Endothelial cell (in vitro differentiated cells): Measurements from ENCODE around the gene PPP1R1A. TPM values are rescaled to one million over a fixed set of nuclear protein-coding genes. Genes with fewer than 3 reads are reported as not detected.

Source experiments
- DNase-seq: peaks from one replicate; pipeline ENCODE4 v3.0.0; 2021; ENCODE audit warnings: low spot score
- H3K27ac Mint-ChIP-seq: one replicate; pipeline ENCODE4 v1.8.0; 2021; ENCODE audit warnings: mixed read lengths, inconsistent platforms; ENCODE audit not compliant: unreplicated experiment
- H3K27me3 Mint-ChIP-seq: one replicate; pipeline ENCODE4 v1.8.0; 2021; ENCODE audit warnings: mild to moderate bottlenecking, moderate library complexity, mixed read lengths, inconsistent platforms; ENCODE audit not compliant: unreplicated experiment
- H3K36me3 Mint-ChIP-seq: one replicate; pipeline ENCODE4 v1.8.0; 2021; ENCODE audit warnings: mild to moderate bottlenecking, low read depth, mixed read lengths, inconsistent platforms; ENCODE audit not compliant: unreplicated experiment
- H3K4me1 Mint-ChIP-seq: one replicate; pipeline ENCODE4 v1.8.0; 2021; ENCODE audit warnings: mild to moderate bottlenecking, mixed read lengths, inconsistent platforms; ENCODE audit not compliant: unreplicated experiment
- H3K4me3 Mint-ChIP-seq: one replicate; pipeline ENCODE4 v1.8.0; 2021; ENCODE audit warnings: mild to moderate bottlenecking, mixed read lengths, inconsistent platforms; ENCODE audit not compliant: unreplicated experiment
- H3K9me3 Mint-ChIP-seq: one replicate; pipeline ENCODE4 v1.8.0; 2021; ENCODE audit warnings: mixed read lengths, inconsistent platforms; ENCODE audit not compliant: unreplicated experiment
- total RNA-seq: library from RNA; stranded (reverse); fragmentation: NEBNext Ultra II Directional; extraction: Animal tissue kit (Norgen Biotek cat#: 25700); gene quantifications from one replicate; pipeline ENCODE4 v1.2.1, GENCODE V29; 2021; ENCODE audit not compliant: unreplicated experiment
- TF ChIP-seq, protein P1 (sequence below): fragments of 200-600 bp; sonication (generic); IDR thresholded peaks from one replicate; pipeline ENCODE4 v1.5.0; 2021; ENCODE audit warnings: antibody characterized with exemption; ENCODE audit not compliant: unreplicated experiment

PPP1R1A gene
- total RNA-seq, 1 donor from 2014 or later = 1.3 TPM

- Mint-ChIP-seq H3K4me3 (no peak overlapping the region), H3K4me1 (no peaks in the 10 kb centered on the region), H3K36me3 (no peaks in the 10 kb centered on the region), H3K27me3 (peaks cover 1% of the 10 kb centered on the region), H3K27ac (no peak overlapping the region), H3K9me3 (no peaks in the 10 kb centered on the region)
- DNase-seq = no peak
- TF ChIP-seq, protein P1, sequence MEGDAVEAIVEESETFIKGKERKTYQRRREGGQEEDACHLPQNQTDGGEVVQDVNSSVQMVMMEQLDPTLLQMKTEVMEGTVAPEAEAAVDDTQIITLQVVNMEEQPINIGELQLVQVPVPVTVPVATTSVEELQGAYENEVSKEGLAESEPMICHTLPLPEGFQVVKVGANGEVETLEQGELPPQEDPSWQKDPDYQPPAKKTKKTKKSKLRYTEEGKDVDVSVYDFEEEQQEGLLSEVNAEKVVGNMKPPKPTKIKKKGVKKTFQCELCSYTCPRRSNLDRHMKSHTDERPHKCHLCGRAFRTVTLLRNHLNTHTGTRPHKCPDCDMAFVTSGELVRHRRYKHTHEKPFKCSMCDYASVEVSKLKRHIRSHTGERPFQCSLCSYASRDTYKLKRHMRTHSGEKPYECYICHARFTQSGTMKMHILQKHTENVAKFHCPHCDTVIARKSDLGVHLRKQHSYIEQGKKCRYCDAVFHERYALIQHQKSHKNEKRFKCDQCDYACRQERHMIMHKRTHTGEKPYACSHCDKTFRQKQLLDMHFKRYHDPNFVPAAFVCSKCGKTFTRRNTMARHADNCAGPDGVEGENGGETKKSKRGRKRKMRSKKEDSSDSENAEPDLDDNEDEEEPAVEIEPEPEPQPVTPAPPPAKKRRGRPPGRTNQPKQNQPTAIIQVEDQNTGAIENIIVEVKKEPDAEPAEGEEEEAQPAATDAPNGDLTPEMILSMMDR = no peak
Observed at GRCh38 chr12:54598970-54599369, 10.5 kb upstream of the PPP1R1A start.

- TF ChIP-seq, protein P1 = peak; percentile 73
- Mint-ChIP-seq H3K9me3 (no peaks in the 10 kb centered on the region), H3K4me3 (no peak overlapping the region), H3K27me3 (peaks cover 1% of the 10 kb centered on the region), H3K36me3 (no peaks in the 10 kb centered on the region), H3K4me1 (no peaks in the 10 kb centered on the region), H3K27ac (peak overlapping the region; percentile 15)
- DNase-seq = peak; percentile 77
Observed at GRCh38 chr12:54596526-54596946, 8.1 kb upstream of the PPP1R1A start.

GRCh38 chr12:54595471-54595870 lies 7.0 kb upstream of the PPP1R1A start:
- Mint-ChIP-seq H3K27me3 (peaks cover 1% of the 10 kb centered on the region), H3K4me3 (no peak overlapping the region), H3K9me3 (no peaks in the 10 kb centered on the region), H3K36me3 (no peaks in the 10 kb centered on the region), H3K27ac (no peak overlapping the region), H3K4me1 (no peaks in the 10 kb centered on the region)
- no peak for DNase-seq
- TF ChIP-seq, protein P1 = no peak

DNA sequence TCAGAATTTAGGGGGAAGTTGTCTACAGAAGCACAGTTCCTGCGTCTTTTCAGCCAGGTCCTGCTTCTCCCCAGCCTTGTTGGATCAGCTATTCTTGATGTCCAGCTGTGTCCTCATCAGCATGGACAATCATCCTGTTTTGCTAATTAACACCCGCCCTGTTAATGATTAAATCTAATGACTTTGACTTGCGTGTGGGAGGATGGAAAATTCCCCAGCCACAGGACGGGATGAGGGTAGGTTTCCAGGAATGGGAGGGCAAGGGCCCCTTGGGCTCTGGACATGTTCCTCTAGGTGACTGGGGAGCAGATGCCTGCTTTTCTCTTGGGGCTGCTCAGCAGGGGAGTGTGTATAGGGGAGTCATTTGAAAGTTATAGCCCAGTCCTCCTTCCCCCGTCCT lies 5.3 kb upstream of the PPP1R1A start:
- peaks cover 3% of the 10 kb centered on the region for H3K4me1 Mint-ChIP-seq
- no peak overlapping the region for H3K4me3 Mint-ChIP-seq
- TF ChIP-seq, protein P1 = no peak
- H3K9me3 Mint-ChIP-seq = no peaks in the 10 kb centered on the region
- peaks cover 11% of the 10 kb centered on the region for H3K27me3 Mint-ChIP-seq
- no peaks in the 10 kb centered on the region for H3K36me3 Mint-ChIP-seq
- no peak overlapping the region for H3K27ac Mint-ChIP-seq
- DNase-seq = no peak

DNA sequence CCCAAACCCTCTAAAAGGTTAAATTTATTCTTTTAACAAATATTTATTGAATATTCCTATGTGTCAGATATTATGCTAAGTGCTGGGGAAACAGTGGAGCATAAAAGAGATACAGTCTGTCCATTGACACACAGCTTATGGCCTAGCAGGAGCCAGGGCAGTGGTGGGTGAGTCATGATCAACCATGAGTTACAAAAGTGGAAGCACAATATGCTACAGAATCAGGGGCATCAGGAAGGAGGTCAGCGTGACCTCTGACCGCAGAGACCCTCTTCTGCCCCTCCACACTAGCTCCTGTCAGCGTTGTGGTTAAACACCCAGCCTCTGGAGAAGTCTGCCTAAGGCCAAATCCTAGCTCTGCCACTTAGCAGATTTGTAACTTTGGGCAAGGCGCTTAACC lies 4.7 kb upstream of the PPP1R1A start:
- Mint-ChIP-seq H3K36me3 (no peaks in the 10 kb centered on the region), H3K27me3 (peaks cover 12% of the 10 kb centered on the region), H3K27ac (no peak overlapping the region)

More for the DNA sequence above, 4.7 kb upstream of the PPP1R1A start:
- Mint-ChIP-seq H3K4me3 (no peak overlapping the region), H3K4me1 (peaks cover 3% of the 10 kb centered on the region), H3K9me3 (no peaks in the 10 kb centered on the region)
- TF ChIP-seq, protein P1 = no peak
- no peak for DNase-seq
